HG02885 (cell line): ENCODE results near the gene SYK.
"Not testable (repeated sequence)": the region's sequence is repeated elsewhere in the genome, so short reads cannot be mapped to it uniquely, and the experiment has no call there.

ENCODE experiments used
- ATAC-seq: cut with Tn5 transposase; IDR thresholded peaks from one replicate; pipeline ENCODE4 v1.9.1; 2021; ENCODE audit warnings: mild to moderate bottlenecking; ENCODE audit not compliant: unreplicated experiment, poor library complexity

SYK gene

GRCh38 chr9:90801241-90801972 lies at the start of gene SYK:
Gene SYK, plus strand, starts transcription at chr9:90801819. Its CDS starts 42,080 bp downstream, at chr9:90843899.
- ATAC-seq, result peak; percentile 48

- ATAC-seq, result not testable (repeated sequence)
Measured at GRCh38 chr9:90755514-90756371, 45.9 kb upstream of the SYK start.

GRCh38 chr9:90760577-90760976 lies 41.0 kb upstream of the SYK start:
- not testable (repeated sequence) for ATAC-seq

GRCh38 chr9:90766731-90767130 lies 34.9 kb upstream of the SYK start:
- ATAC-seq, result no peak

- ATAC-seq, result no peak
Measured at GRCh38 chr9:90767523-90768100, 34.0 kb upstream of the SYK start.

GRCh38 chr9:90770182-90770738 lies 31.4 kb upstream of the SYK start:
- peak; percentile 69 for ATAC-seq

GRCh38 chr9:90770927-90771326 lies 30.7 kb upstream of the SYK start:
- ATAC-seq, result no peak

- no peak for ATAC-seq
Measured at GRCh38 chr9:90772386-90772785, 29.2 kb upstream of the SYK start.

GRCh38 chr9:90773617-90774016 lies 28.0 kb upstream of the SYK start:
- no peak for ATAC-seq

- no peak for ATAC-seq
Measured at GRCh38 chr9:90774071-90774470, 27.5 kb upstream of the SYK start.

GRCh38 chr9:90774682-90775081 lies 26.9 kb upstream of the SYK start:
- peak; percentile 71 for ATAC-seq

- no peak for ATAC-seq
Measured at GRCh38 chr9:90775657-90776056, 26.0 kb upstream of the SYK start.

GRCh38 chr9:90778746-90779145 lies 22.9 kb upstream of the SYK start:
- no peak for ATAC-seq

GRCh38 chr9:90783552-90783951 lies 18.1 kb upstream of the SYK start:
- ATAC-seq, result no peak

GRCh38 chr9:90783964-90784363 lies 17.7 kb upstream of the SYK start:
- ATAC-seq, result no peak

- ATAC-seq, result no peak
Measured at GRCh38 chr9:90787771-90788460, 13.7 kb upstream of the SYK start.

GRCh38 chr9:90788527-90788926 lies 13.1 kb upstream of the SYK start:
- ATAC-seq, result not testable (repeated sequence)

GRCh38 chr9:90789408-90789807 lies 12.2 kb upstream of the SYK start:
- no peak for ATAC-seq

GRCh38 chr9:90789862-90790261 lies 11.8 kb upstream of the SYK start:
- no peak for ATAC-seq

- not testable (repeated sequence) for ATAC-seq
Measured at GRCh38 chr9:90793024-90793423, 8.6 kb upstream of the SYK start.
